ENCODE results near the gene JAK3. TPM values are rescaled to one million over a fixed set of nuclear protein-coding genes. Genes with fewer than 3 reads are reported as not detected.

The JAK3 gene
- total and polyA plus RNA-seq, 2 of the 13 experiments (the other 11 are each of a cell fraction or from before 2014, with no cell fraction given), result 3.4 to 18.6 TPM

GRCh38 chr19:17790059-17790780 lies 57.6 kb downstream of the JAK3 start:
- CTCF ChIA-PET (ENCODE audit: low intra/inter-chr PET ratio, low total read pairs), result no interaction called here
- no peak for ATAC-seq
- DNase-seq (ENCODE audit: low spot score), result no peak
- Histone ChIP-seq H3K27me3 (ENCODE audit: control insufficient read depth in 1 of 2, insufficient read depth in 2 of 2, low read length in 2 of 2) (peaks cover 0 to 10% of the 10 kb centered on the region in 2 experiments; a peak in 1 of 5 replicates), H3K27ac (ENCODE audit: extremely low read length, insufficient read depth, low read length) (no peak overlapping the region), H3K4me2 (ENCODE audit: low read depth, low read length) (no peak overlapping the region), H3K4me3 (replicated peaks in 1 of 3; ENCODE audit: insufficient read depth in 1 of 3, low read depth in 2 of 3, low read length in 3 of 3) (no peak overlapping the region), H3K36me3 (replicated peaks in 1 of 2; ENCODE audit: control insufficient read depth in 1 of 2, insufficient read depth in 2 of 2, low read length in 2 of 2) (no peaks in the 10 kb centered on the region), H3K9me3 (ENCODE audit: low read length) (no peaks in the 10 kb centered on the region), H3K4me1 (ENCODE audit: insufficient read depth, low read length) (peaks cover 22% of the 10 kb centered on the region), H3K9ac (ENCODE audit: insufficient read depth, low read depth, low read length) (no peak overlapping the region), H4K20me1 (ENCODE audit: insufficient read depth, low read length) (no peaks in the 10 kb centered on the region), H2AFZ (ENCODE audit: low read length) (no peak overlapping the region), H3K79me2 (ENCODE audit: insufficient read depth, low read length) (no peaks in the 10 kb centered on the region)
- intact Hi-C loops (cut with micrococcal nuclease; ENCODE audit: unreplicated experiment), result no loop called here
- TF ChIP-seq MAF1 (CRISPR knock-in tag; IDR thresholded peaks at IDR 0.05; ENCODE audit: borderline replicate concordance) (no peak), YEATS2 (CRISPR knock-in tag; IDR thresholded peaks at IDR 0.05; ENCODE audit: borderline replicate concordance) (no peak), GATAD2A (CRISPR knock-in tag; IDR thresholded peaks at IDR 0.05) (no peak), ZNF251 (CRISPR knock-in tag; IDR thresholded peaks at IDR 0.05) (no peak), SOX6 (IDR thresholded peaks at IDR 0.05) (no peak), SOX6 (CRISPR knock-in tag; IDR thresholded peaks at IDR 0.05) (no peak), HMGXB3 (CRISPR knock-in tag; IDR thresholded peaks at IDR 0.05; ENCODE audit: borderline replicate concordance) (no peak), RCOR2 (CRISPR knock-in tag; IDR thresholded peaks at IDR 0.05) (no peak), TEF (CRISPR knock-in tag; IDR thresholded peaks at IDR 0.05) (no peak), RFXAP (CRISPR knock-in tag; IDR thresholded peaks at IDR 0.05; ENCODE audit: borderline replicate concordance) (no peak), MEF2D (CRISPR knock-in tag; IDR thresholded peaks at IDR 0.05) (no peak)
- POLR2A ChIA-PET, result no interaction called here
- WGBS (ENCODE audit: low lambda C conversion rate), result 56% methylated on average over 6 of the region's 6 CpGs
- no TSS peak for BruUV-seq (replicated peaks)
- FAIRE-seq, result no peak
- in situ Hi-C loops (cut with HindIII; ENCODE audit: extremely low pct_ligation_motif_present, low pct_unique_long_range_greater_than_20kb), result no loop called here
